ENCODE data around the gene HAGH. TPM values are rescaled to one million over a fixed set of nuclear protein-coding genes. Genes with fewer than 3 reads are reported as not detected.

Gene HAGH
- total RNA-seq, 4 donors from 2014 or later = 91.7 to 150 (median 119) TPM

DNA sequence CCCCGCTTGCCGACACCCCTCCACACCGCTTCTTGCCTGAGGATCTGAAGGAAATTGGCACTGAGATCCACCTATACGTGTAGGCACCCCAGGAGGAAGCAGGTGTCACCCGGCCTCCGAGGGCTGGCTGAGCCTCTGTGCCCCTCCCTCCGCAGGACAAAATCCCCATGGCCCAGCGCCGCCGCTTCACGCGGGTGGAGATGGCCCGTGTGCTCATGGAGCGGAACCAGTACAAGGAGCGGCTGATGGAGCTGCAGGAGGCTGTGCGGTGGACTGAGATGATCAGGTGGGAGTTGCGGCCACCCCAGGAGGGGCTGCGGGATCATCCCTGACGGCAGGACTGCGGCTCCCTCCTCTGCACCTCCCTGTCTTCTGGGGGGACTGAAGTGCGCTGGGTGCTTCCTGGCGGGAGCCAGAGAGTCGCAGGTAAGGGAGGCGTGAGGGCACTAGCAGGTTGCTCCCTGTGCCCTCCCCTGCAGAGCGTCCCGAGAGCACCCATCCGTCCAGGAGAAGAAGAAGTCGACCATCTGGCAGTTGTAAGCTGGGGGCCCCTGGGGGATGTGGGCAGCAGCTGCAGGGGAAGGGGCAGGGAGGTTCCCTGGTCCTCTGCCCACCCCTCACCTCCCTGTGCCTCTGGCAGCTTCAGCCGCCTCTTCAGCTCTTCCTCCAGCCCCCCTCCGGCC is 64.3 kb downstream of the HAGH start:
- Histone ChIP-seq H3K27ac (no peak overlapping the region), H3K4me3 (replicated peaks in 1 of 3) (no peak overlapping the region), H3K27me3 (no peaks in the 10 kb centered on the region), H3K36me3 (peaks cover 47 to 62% of the 10 kb centered on the region in 2 donors), H3K4me1 (no peaks in the 10 kb centered on the region), H3K9me3 (no peaks in the 10 kb centered on the region)
- 80 to 85% methylated on average over 19 to 20 of the region's 30 CpGs for WGBS, 2 donors
- DNase-seq = no peak
- intact Hi-C loops (cut with DNase I) = no loop called here
- TF ChIP-seq, protein P1, sequence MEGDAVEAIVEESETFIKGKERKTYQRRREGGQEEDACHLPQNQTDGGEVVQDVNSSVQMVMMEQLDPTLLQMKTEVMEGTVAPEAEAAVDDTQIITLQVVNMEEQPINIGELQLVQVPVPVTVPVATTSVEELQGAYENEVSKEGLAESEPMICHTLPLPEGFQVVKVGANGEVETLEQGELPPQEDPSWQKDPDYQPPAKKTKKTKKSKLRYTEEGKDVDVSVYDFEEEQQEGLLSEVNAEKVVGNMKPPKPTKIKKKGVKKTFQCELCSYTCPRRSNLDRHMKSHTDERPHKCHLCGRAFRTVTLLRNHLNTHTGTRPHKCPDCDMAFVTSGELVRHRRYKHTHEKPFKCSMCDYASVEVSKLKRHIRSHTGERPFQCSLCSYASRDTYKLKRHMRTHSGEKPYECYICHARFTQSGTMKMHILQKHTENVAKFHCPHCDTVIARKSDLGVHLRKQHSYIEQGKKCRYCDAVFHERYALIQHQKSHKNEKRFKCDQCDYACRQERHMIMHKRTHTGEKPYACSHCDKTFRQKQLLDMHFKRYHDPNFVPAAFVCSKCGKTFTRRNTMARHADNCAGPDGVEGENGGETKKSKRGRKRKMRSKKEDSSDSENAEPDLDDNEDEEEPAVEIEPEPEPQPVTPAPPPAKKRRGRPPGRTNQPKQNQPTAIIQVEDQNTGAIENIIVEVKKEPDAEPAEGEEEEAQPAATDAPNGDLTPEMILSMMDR (IDR thresholded peaks at IDR 0.05) = no peak
- no peak for TF ChIP-seq POLR2A (IDR thresholded peaks at IDR 0.05)

DNA sequence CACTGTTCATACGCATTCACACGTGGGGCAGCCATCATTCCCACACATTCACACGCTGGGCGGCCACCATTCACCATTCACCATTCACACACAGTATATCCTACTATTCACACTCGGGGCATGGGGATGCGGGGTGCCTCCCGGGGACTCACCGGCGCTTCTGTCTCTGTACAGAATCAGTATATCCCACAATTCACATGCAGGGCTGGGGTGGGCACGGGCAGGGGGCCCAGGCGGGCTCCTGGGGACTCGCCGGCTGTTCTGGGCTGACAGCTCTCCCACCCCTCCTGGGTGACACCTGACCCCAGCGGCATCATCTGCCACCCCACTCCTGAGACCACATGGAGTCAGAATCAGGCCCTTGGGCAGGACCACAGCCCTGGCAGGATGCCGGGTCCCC is 64.9 kb downstream of the HAGH start:
- WGBS, 2 donors = 94 to 95% methylated on average over 15 of the region's 15 CpGs
- Histone ChIP-seq H3K9me3 (no peaks in the 10 kb centered on the region), H3K4me1 (no peaks in the 10 kb centered on the region), H3K36me3 (peaks cover 45 to 58% of the 10 kb centered on the region in 2 donors), H3K27me3 (no peaks in the 10 kb centered on the region), H3K4me3 (replicated peaks in 1 of 3) (no peak overlapping the region), H3K27ac (no peak overlapping the region)
- intact Hi-C loops (cut with DNase I) = no loop called here
- DNase-seq = no peak
- no peak for TF ChIP-seq POLR2A (IDR thresholded peaks at IDR 0.05)
- TF ChIP-seq, protein P1 (IDR thresholded peaks at IDR 0.05) = no peak

DNA sequence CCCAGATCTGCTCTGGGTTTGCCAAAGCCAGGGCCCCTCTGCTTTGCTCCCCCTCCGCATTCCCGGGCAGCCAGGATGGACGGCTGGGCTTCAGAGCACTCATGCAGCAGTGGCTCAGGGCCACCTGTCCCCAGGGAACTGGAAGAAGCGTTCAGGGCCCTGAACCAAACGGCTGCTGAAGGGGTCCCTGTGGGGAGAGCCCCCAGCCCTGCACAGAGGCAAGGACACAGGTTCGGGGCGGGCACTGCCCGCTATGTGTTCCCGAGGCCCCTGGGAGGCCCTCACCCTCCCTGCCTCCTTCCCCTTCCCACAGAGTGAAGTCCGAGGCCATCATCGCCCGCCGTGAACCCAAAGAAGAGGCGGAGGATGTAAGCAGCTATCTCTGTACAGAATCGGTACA is 65.7 kb downstream of the HAGH start:
- Histone ChIP-seq H3K4me3 (replicated peaks in 1 of 3) (no peak overlapping the region), H3K27ac (no peak overlapping the region), H3K27me3 (no peaks in the 10 kb centered on the region), H3K9me3 (no peaks in the 10 kb centered on the region), H3K4me1 (no peaks in the 10 kb centered on the region), H3K36me3 (peaks cover 37 to 51% of the 10 kb centered on the region in 2 donors)
- no peak for DNase-seq
- intact Hi-C loops (cut with DNase I) = no loop called here
- WGBS, 2 donors = 91 to 99% methylated on average over 8 to 15 of the region's 15 CpGs
- TF ChIP-seq, protein P1 (IDR thresholded peaks at IDR 0.05) = no peak
- no peak for TF ChIP-seq POLR2A (IDR thresholded peaks at IDR 0.05)

DNA sequence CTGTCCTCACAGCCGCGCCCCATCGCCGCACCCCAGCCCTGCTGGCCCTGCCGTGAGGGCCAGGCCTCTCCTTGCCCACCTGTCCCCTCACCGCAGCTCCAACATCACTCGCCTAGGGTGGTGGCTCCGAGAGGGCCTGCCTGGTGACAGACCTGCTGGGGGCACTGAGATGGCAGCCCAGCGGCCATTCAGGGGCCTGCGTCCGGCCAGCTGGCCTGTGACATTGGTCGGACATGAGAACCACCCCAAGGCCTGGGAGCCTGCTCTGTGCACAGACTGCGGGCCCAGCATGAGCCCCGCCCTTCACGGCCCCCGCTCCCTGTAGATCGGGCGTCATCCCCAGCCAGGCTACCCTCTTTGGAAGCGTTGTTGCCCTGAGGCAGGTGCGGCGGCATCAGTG is 67.1 kb downstream of the HAGH start:
- no peak for TF ChIP-seq POLR2A (IDR thresholded peaks at IDR 0.05)
- TF ChIP-seq, protein P1 (IDR thresholded peaks at IDR 0.05) = no peak
- no peaks in the 10 kb centered on the region for H3K9me3 ChIP-seq
- no peak for DNase-seq
- no peaks in the 10 kb centered on the region for H3K27me3 ChIP-seq
- intact Hi-C loops (cut with DNase I) = no loop called here
- no peak overlapping the region for H3K27ac ChIP-seq
- peaks cover 24 to 38% of the 10 kb centered on the region in 2 donors for H3K36me3 ChIP-seq
- H3K4me1 ChIP-seq = no peaks in the 10 kb centered on the region
- no peak overlapping the region for H3K4me3 ChIP-seq (replicated peaks in 1 of 3)
- whole genome bisulfite sequencing, 2 donors = 98 to 99% methylated on average over 9 to 11 of the region's 21 CpGs

DNA sequence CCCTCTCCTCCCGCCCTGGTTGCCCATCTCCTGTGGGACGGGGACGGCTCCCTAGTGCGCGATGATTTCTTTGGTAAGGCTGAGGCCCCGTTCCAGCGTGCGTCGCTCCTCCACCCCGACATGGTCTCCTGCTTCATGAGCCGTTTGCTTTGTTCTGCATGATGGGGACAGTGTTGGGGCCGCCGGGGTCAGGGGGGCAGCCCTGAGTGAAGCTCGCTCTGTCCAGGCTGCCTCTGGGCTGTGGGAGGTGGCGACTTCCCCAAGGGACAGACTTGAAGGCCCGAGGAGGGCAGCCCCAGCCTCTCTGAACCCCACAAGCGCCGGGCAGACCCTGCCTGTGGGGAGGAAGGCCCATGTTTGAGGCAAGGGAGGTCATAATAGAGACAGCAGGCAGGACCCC is 67.7 kb downstream of the HAGH start:
- Histone ChIP-seq H3K27me3 (no peaks in the 10 kb centered on the region), H3K36me3 (peaks cover 19 to 32% of the 10 kb centered on the region in 2 donors), H3K4me3 (replicated peaks in 1 of 3) (no peak overlapping the region), H3K27ac (no peak overlapping the region), H3K9me3 (no peaks in the 10 kb centered on the region), H3K4me1 (no peaks in the 10 kb centered on the region)
- TF ChIP-seq, protein P1 (IDR thresholded peaks at IDR 0.05) = no peak
- no peak for TF ChIP-seq POLR2A (IDR thresholded peaks at IDR 0.05)
- intact Hi-C loops (cut with DNase I) = no loop called here
- whole genome bisulfite sequencing, 2 donors = 94 to 96% methylated on average over 10 to 18 of the region's 18 CpGs
- DNase-seq = no peak
